WERI-Rb-1 (cell line): ENCODE results near the gene PRKAG2.

Experiments
- DNase-seq: peaks from one replicate; pipeline ENCODE4 v3.0.0-alpha.2; 2020
- H3K27ac ChIP-seq: fragments of 250-450 bp; sonication (Bioruptor Pico); 2 replicates; pipeline ENCODE4 v1.5.1; 2020; ENCODE audit warnings: mild to moderate bottlenecking, moderate library complexity
- H3K27me3 ChIP-seq: fragments of 250-450 bp; sonication (Bioruptor Pico); 2 replicates; pipeline ENCODE4 v1.5.1; 2021; ENCODE audit warnings: mild to moderate bottlenecking, low read depth, moderate library complexity; ENCODE audit not compliant: insufficient read depth, severe bottlenecking
- H3K36me3 ChIP-seq: fragments of 250-450 bp; sonication (Bioruptor Pico); 2 replicates; pipeline ENCODE4 v1.5.1; 2020; ENCODE audit warnings: mild to moderate bottlenecking, moderate library complexity
- H3K4me3 ChIP-seq: 2 replicates; pipeline ENCODE4 v1.5.1; 2011; ENCODE audit warnings: low read depth, mild to moderate bottlenecking, control low read depth, low read length
- H3K9me3 ChIP-seq: fragments of 250-450 bp; sonication (Bioruptor Pico); 2 replicates; pipeline ENCODE4 v1.5.1; 2021; ENCODE audit warnings: mild to moderate bottlenecking, moderate library complexity; ENCODE audit not compliant: severe bottlenecking
- TF ChIP-seq, protein P1 (sequence below): IDR thresholded peaks from 2 replicates; pipeline ENCODE4 v1.5.1; 2011; ENCODE audit warnings: low read depth, mild to moderate bottlenecking, control low read depth, inconsistent platforms, low read length

Gene PRKAG2

DNA sequence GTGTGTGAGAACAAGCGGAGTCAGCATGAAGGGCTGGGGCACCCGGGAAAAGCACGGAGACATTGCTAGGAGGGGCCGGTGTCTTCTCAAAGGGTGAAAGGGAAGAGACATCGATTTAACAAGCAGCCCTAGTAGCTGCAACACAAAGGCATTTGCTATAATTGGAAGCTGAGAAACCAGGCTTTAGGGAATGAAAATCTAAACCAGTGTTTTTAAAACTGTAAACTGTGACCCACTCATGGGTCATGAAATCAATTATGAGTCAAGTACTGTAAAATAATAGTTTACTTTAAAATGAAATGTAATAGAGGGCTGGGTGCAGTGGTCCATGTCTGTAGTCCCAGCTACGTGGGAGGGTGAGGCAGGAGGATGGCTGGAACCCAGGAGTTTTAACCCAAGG lies 228.5 kb downstream of the PRKAG2 start:
- H3K4me3 ChIP-seq: no peak overlapping the region
- DNase-seq: no peak
- no peaks in the 10 kb centered on the region for H3K36me3 ChIP-seq
- H3K9me3 ChIP-seq: no peaks in the 10 kb centered on the region
- TF ChIP-seq, protein P1, sequence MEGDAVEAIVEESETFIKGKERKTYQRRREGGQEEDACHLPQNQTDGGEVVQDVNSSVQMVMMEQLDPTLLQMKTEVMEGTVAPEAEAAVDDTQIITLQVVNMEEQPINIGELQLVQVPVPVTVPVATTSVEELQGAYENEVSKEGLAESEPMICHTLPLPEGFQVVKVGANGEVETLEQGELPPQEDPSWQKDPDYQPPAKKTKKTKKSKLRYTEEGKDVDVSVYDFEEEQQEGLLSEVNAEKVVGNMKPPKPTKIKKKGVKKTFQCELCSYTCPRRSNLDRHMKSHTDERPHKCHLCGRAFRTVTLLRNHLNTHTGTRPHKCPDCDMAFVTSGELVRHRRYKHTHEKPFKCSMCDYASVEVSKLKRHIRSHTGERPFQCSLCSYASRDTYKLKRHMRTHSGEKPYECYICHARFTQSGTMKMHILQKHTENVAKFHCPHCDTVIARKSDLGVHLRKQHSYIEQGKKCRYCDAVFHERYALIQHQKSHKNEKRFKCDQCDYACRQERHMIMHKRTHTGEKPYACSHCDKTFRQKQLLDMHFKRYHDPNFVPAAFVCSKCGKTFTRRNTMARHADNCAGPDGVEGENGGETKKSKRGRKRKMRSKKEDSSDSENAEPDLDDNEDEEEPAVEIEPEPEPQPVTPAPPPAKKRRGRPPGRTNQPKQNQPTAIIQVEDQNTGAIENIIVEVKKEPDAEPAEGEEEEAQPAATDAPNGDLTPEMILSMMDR: no peak
- H3K27ac ChIP-seq: no peak overlapping the region
- H3K27me3 ChIP-seq: no peaks in the 10 kb centered on the region

DNA sequence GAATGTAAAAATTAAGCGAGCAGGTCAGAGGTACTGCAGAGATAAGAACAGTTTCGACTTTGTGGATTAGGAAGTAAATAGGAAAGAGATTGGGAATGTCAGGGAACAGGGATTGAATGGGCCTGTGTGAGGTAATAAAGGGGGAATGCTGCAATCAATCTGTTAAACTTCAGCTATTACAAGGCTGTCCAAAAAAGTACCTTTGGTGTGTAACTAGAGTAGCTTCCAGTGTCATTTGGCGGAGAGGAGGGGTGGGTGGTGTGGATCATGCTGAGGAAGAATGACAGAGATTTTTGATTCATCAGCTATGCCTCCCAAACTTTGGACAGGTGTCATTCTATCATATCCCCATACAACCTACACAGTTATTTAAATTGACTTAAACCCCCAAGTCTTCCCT lies 229.0 kb downstream of the PRKAG2 start:
- no peak for DNase-seq
- H3K4me3 ChIP-seq: no peak overlapping the region
- H3K27me3 ChIP-seq: no peaks in the 10 kb centered on the region
- TF ChIP-seq, protein P1: no peak
- H3K9me3 ChIP-seq: no peaks in the 10 kb centered on the region
- H3K36me3 ChIP-seq: no peaks in the 10 kb centered on the region
- H3K27ac ChIP-seq: no peak overlapping the region

DNA sequence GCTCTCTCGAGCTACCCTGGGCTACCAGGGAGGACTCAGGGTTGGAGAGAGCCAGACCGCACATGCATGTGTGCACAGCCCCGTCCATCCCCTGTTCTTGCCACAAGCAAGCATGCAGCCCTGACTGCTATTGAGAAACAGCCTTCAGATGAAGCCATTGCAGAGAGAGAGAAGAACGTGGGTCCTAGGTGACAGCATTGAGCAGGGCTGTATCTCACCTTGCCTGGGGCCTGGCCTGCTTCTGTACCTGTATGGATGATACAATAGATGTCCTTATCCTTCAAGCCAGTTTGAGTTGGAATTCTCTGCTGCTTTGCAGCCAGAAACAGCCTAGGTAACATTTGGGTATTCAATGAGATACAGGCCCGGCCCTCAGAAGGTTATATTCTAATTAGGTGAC lies 229.9 kb downstream of the PRKAG2 start:
- no peak for DNase-seq
- Histone ChIP-seq H3K27ac (no peak overlapping the region), H3K9me3 (no peaks in the 10 kb centered on the region), H3K4me3 (no peak overlapping the region), H3K36me3 (no peaks in the 10 kb centered on the region), H3K27me3 (no peaks in the 10 kb centered on the region)
- TF ChIP-seq, protein P1: no peak

DNA sequence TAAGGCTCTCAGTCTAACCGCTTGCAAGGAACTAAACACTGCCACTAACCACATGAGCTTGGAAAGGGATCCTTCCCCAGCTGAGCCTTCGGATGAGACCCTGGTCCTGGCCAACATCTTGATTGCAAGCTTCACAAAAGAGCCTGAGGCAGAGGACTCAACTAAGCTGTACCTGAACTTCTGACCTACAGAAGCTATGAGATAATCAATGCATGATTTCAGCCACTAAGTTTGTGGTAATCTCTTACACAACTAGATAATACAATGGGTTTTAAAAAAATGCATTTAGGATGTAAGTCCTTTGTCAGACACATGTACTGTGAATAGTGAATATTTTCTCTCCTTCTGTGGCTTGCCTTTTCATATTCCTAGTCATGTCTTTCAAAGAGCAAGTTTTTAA lies 231.6 kb downstream of the PRKAG2 start:
- Histone ChIP-seq H3K27ac (no peak overlapping the region), H3K9me3 (no peaks in the 10 kb centered on the region), H3K27me3 (no peaks in the 10 kb centered on the region), H3K4me3 (no peak overlapping the region), H3K36me3 (no peaks in the 10 kb centered on the region)
- no peak for DNase-seq
- TF ChIP-seq, protein P1: no peak

DNA sequence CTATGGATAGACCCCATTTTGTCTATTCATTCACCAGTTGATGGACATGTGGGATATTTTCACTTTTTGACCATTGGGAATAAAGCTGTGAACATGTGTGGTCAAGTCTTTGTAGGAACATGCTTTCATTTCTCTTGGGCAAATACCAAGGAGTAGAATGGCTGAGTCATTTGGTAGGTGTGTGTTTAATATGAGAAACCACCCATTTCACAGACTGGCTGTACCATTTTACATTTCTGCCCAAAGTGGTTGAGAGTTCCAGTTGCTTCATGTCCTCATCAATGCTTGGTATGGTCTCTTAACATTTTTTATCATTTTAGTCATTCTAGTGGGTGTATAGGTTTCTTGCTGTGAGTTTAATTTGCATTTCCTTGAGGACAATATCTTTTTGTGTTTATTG lies 232.4 kb downstream of the PRKAG2 start:
- TF ChIP-seq, protein P1: no peak
- no peaks in the 10 kb centered on the region for H3K9me3 ChIP-seq
- DNase-seq: no peak
- no peaks in the 10 kb centered on the region for H3K36me3 ChIP-seq
- no peak overlapping the region for H3K27ac ChIP-seq
- H3K4me3 ChIP-seq: no peak overlapping the region
- no peaks in the 10 kb centered on the region for H3K27me3 ChIP-seq

DNA sequence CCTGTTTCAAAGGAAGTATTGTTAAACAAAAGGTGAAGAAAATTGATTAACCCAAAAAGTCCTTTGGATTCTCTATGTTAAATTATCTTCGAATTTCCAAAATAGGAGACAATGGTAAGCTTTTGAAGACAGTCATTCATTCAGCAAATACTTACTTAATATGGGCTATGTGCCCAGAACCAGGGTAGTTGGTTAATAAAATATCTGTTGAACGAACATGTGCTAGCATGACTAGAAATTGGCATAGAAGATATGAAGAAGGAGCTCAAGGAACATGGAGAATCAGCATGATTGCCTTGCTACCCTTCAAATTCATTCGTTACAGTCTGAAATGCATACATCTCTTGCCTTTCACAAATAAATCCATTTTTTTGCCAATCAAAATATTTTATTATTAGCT lies 234.2 kb downstream of the PRKAG2 start:
- no peak overlapping the region for H3K4me3 ChIP-seq
- no peaks in the 10 kb centered on the region for H3K36me3 ChIP-seq
- H3K9me3 ChIP-seq: no peaks in the 10 kb centered on the region
- no peaks in the 10 kb centered on the region for H3K27me3 ChIP-seq
- H3K27ac ChIP-seq: no peak overlapping the region
- DNase-seq: no peak
- TF ChIP-seq, protein P1: no peak
